GM15510 (cell line): Measurements from ENCODE around the gene ARVCF.

Experiments
- POLR2A ChIP-seq: IDR thresholded peaks from 3 replicates; pipeline ENCODE4 v1.6.1; 2011; ENCODE audit warnings: borderline replicate concordance; ENCODE audit not compliant: insufficient read length; ENCODE audit errors: extremely low read depth

Gene ARVCF

GRCh38 chr22:19951346-19951745 lies 65.3 kb downstream of the ARVCF start:
- no peak for TF ChIP-seq POLR2A

DNA sequence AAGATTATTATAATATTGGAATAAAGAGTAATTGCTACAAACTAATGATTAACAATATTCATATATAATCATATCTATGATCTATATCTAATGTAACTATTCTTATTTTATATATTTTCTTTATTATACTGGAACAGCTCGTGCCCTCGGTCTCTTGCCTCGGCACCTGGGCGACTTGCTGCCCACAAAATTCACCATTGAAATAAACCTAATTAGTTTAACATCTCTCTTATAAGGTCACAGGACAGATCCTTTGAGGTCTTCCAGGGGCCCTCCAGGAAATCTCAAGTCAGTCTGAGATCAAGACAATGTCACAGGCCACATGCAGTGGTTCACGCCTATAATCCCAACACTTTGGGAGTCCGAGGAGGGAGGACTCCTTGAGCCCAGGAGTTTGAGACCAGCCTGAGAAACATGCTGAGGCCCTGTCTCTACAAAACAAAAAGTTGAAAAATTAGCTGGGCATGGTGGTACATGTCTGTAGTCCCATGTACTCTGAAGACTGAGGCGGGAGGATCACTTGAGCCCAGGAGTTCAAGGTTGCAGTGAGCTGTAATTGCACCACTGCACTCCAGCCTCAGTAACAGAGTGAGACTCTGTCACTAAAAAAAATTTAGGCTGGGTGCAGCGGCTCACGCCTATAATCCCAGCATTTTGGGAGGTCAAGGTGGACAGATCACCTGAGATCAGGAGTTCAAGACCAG lies 68.4 kb downstream of the ARVCF start:
- TF ChIP-seq POLR2A = no peak

- no peak for TF ChIP-seq POLR2A
These were observed 73.3 kb downstream of the ARVCF start for GRCh38 chr22:19943082-19944026.

DNA sequence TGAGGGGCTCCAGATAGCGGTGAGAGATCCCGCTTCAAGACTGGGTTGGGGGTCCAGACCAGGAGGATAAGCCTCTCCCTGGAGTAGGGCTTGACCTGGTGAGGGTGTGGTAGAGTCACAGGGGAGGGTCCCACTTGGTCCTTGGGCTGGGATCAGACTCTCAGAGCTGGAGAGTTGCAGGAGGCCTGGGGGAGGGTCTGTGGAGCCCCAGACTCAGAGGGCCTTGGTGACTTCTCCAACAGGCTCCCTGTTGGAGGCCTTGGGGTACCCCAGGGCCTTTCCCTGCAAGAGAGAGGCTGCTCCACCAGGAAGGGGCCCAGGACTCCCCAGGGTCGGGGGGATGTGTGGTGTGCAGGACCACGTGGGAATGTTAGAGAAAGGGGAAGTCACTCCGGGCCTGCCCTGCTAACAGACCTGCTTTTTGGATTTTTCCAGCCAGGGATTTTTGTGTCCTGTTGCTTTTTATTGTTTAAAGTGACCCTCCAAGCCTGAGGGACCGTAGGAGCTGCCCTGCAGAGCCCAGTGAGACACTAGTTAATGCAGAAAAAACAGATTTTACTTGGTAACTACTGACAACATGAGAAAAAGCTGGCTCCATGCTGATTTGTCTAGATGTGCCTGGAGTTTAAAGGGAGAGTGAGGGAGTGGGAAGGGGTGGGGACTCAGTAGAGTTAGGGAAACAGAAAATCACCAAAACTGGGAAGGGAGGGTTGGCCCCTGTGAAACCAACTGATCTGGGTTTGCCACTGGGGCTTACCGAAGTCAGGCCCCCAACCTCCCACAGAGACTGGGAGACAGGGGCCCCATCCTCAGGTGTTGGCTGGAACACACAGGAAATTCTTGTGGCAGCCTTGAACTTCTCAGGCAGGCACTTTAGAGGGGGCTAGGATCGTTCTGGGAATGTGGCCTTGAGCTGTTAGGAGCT lies 74.2 kb downstream of the ARVCF start:
- no peak for TF ChIP-seq POLR2A

DNA sequence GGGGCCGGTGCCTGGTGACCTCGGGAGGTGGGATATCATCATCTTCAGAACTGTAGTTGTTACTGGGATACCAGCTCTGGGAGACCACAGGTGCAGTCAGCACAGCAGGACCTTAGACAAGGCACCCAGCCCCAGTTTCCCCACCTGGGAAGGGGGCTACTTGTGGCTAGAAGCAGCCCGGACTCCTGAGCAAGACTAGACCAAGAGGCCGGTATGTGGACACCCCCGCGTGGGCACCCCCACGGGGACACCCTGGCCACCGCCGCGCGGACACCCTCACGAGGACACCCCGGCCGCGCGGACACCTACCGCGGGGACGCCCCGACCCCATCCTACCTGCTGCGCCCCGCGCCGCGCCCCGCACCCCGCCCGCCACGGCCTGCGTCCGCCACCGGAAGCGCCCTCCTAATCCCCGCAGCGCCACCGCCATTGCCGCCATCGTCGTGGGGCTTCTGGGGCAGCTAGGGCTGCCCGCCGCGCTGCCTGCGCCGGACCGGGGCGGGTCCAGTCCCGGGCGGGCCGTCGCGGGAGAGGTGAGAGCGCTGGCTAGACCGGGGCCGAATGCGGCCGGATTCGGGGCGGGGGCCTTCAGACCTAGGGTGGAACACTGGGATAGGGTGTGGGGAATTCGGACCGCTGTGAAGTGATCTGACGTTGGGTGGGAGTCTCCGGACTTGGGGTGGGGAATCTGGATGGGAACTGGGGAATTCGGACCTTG lies 75.1 kb downstream of the ARVCF start, which contains the start of the genes COMT and TXNRD2:
Gene COMT (plus strand): TSS at position 408 of the 718 bp plus-strand sequence. CDS start 20,755 bp downstream, outside the sequence.
Gene TXNRD2 (minus strand): TSS at position 454 of the 718 bp plus-strand sequence. CDS start 15 bp downstream, at position 439.
- peak; percentile 94 for TF ChIP-seq POLR2A

- TF ChIP-seq POLR2A = no peak
These were observed 75.9 kb downstream of the ARVCF start for GRCh38 chr22:19940536-19941364.

DNA sequence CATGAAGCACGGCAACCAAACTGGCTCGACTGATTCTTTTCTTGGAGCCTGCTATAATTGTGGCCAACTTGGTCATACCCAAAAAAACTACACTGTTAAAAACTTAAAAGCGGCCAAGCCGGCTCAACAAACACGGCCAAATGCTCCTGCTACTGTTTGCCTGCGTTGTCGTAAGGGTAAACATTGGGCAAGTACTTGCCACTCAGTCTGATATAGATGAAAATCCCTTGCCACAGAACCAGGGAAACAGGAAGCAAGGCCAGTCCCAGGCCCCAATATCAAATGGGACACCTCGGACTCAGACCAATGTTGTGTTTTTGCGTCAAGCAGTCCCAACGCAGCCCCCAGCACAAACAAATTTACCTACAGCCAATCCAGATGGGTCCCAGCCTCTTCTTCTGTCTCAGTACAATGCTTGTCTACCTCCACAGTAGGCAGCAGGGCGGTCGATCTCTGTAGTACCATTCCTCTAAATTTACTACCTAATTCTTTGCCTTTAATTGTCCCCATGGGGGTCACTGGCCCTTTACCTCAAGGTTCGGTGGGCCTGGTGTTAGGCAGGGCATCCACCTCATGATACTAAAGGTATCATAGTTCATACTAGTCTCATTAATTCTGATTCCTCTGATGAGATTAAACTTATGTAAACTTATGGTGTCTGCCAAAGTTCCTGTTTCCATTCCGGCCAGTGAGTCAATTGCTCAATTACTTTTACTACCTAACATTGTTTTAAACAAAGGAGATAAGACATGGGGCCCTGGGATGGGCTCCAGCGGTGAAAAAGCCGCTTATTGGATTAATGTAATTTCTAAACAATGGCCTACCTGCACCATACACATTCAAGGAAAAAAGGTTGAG lies 78.8 kb downstream of the ARVCF start:
- TF ChIP-seq POLR2A = no peak

- no peak for TF ChIP-seq POLR2A
These were observed 80.1 kb downstream of the ARVCF start for GRCh38 chr22:19936513-19936912.

DNA sequence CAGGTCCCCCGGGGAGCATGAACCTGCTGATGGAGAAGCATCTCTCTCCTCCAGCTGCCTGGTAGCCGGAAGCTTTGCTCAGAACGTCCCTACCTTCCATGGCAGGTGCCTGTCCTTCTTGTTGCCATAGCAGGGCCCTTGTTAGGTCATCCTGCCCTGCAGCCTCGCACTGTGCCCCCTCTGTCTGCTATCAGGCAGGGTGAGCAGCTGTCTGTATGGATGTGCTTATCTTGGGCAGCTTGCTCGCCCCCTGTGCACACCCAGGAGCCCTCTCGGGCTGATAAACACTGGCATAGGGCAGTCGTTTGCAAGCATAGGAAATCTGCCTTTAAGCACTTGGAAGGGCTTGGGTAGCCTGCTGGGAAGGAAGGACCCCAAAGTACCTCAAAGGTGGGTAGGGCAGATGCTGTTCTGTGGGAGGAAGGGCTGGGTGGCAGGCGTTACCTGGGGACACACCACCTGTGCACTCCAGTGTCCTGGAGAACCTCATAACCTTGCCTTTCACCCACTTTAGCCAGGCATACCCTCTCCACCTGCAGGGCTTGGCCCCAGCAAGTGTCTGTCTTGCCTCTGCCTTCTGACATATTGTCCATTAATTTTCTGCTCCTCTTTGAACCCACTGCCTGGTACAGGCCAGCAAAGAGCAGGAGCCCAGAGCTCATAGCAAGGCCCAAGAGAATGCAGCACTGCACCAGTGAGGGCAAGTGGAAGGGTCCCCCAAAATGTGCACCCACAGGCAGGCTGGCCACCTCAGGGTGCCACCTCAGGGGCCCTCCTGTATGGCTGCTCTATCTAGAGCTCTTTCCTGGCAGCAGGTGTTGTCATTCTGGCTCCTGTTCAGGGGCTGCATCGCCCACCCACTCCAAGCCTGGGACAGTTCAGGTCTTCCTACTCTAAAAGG lies 83.0 kb downstream of the ARVCF start:
- no peak for TF ChIP-seq POLR2A

DNA sequence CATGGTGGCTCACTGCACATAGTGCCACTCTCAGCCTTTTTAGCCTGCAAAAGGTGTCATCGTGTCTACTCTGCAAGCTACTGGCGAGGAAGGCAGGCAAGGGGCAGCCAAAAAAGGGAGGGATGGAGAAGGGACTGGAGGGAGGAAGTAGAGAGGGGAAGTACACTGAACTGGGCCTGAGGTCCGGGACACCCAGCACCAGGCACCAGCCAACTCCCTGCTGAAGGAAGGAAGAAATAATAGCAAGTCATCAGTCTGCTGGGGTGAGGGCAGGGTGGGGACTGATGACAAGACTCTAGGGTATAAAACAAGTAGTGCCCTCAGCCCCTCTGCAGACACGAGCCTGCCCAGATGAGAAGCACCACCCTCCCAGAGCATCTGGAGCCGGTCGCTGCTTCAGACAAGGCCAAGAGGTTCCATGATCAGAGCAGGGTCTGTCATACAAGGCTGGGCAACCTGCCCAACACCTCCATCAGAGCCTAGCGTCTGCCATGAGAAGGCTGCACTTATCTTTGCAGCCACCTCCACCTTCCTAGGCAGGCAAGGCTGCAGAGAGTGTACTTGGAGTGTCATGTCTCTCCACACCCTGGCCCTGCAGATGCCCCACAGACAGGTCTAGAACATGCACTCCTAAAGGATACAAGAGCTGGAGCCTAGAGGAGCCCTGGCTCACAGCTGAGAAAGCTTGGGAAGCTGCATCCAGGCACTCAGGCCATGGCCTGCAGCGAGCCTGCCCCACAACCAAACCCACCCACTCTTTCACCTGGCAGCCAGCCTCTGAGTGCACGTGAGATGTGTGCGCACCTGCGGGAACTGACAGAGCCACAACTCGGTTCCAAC lies 84.0 kb downstream of the ARVCF start:
- no peak for TF ChIP-seq POLR2A
